ENCODE measurements around the gene UGT1A4.

The UGT1A4 gene

DNA sequence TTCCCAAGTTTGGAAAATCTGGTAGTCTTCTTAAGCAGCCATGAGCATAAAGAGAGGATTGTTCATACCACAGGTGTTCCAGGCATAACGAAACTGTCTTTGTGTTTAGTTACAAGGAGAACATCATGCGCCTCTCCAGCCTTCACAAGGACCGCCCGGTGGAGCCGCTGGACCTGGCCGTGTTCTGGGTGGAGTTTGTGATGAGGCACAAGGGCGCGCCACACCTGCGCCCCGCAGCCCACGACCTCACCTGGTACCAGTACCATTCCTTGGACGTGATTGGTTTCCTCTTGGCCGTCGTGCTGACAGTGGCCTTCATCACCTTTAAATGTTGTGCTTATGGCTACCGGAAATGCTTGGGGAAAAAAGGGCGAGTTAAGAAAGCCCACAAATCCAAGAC lies 53.6 kb downstream of the UGT1A4 start:
- TF ChIP-seq, protein P1, sequence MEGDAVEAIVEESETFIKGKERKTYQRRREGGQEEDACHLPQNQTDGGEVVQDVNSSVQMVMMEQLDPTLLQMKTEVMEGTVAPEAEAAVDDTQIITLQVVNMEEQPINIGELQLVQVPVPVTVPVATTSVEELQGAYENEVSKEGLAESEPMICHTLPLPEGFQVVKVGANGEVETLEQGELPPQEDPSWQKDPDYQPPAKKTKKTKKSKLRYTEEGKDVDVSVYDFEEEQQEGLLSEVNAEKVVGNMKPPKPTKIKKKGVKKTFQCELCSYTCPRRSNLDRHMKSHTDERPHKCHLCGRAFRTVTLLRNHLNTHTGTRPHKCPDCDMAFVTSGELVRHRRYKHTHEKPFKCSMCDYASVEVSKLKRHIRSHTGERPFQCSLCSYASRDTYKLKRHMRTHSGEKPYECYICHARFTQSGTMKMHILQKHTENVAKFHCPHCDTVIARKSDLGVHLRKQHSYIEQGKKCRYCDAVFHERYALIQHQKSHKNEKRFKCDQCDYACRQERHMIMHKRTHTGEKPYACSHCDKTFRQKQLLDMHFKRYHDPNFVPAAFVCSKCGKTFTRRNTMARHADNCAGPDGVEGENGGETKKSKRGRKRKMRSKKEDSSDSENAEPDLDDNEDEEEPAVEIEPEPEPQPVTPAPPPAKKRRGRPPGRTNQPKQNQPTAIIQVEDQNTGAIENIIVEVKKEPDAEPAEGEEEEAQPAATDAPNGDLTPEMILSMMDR (IDR thresholded peaks at IDR 0.05; ENCODE audit: insufficient read depth, low read depth, low read length, missing control alignments), result no peak

GRCh38 chr2:233772583-233772982 lies 54.0 kb downstream of the UGT1A4 start:
- no peak overlapping the region for H3K4me3 ChIP-seq (ENCODE audit: low read length)
- TF ChIP-seq, protein P1 (IDR thresholded peaks at IDR 0.05; ENCODE audit: insufficient read depth, low read depth, low read length, missing control alignments), result no peak
- no peak for DNase-seq (ENCODE audit: low read depth)

More for the DNA sequence above, 53.6 kb downstream of the UGT1A4 start:
- DNase-seq (ENCODE audit: low read depth), result no peak
- no peak overlapping the region for H3K4me3 ChIP-seq (ENCODE audit: low read length)

- TF ChIP-seq, protein P1 (IDR thresholded peaks at IDR 0.05; ENCODE audit: insufficient read depth, low read depth, low read length, missing control alignments), result no peak
- H3K4me3 ChIP-seq (ENCODE audit: low read length), result no peak overlapping the region
- no peak for DNase-seq (ENCODE audit: low read depth)
Measured at GRCh38 chr2:233773854-233774253, 55.3 kb downstream of the UGT1A4 start.

- DNase-seq (ENCODE audit: low read depth), result no peak
- TF ChIP-seq, protein P1 (IDR thresholded peaks at IDR 0.05; ENCODE audit: insufficient read depth, low read depth, low read length, missing control alignments), result no peak
- no peak overlapping the region for H3K4me3 ChIP-seq (ENCODE audit: low read length)
Measured at GRCh38 chr2:233775414-233775813, 56.9 kb downstream of the UGT1A4 start.

- H3K4me3 ChIP-seq (ENCODE audit: low read length), result no peak within 1 kb of the TSS
- no peak for DNase-seq (ENCODE audit: low read depth)
- TF ChIP-seq, protein P1 (IDR thresholded peaks at IDR 0.05; ENCODE audit: insufficient read depth, low read depth, low read length, missing control alignments), result no peak
Measured at GRCh38 chr2:233778030-233778429, 59.5 kb downstream of the UGT1A4 start, which contains the start of gene MROH2A. TSS of gene MROH2A (plus strand) at chr2:233778330. CDS start at chr2:233779359, 1,029 bp downstream.

DNA sequence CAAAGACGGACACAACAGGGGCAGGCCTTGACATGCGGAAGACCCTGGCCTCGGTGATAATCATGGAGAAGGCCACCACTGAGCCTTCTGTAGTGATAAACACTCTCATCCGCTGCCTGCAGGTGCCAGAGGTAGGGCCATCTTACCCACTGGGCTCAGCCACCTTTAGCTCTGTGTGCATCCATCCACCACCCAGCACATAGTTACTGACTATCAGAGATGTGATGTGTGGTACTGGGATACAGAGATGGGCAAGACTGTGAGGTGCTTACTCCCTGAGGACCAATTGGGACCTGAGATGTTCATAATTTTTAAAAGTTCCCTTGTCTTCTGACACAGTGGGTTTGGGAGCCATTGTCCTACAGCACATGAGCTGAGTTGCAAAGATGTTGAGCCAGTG lies 61.2 kb downstream of the UGT1A4 start:
- TF ChIP-seq, protein P1 (IDR thresholded peaks at IDR 0.05; ENCODE audit: insufficient read depth, low read depth, low read length, missing control alignments), result no peak
- no peak overlapping the region for H3K4me3 ChIP-seq (ENCODE audit: low read length)
- DNase-seq (ENCODE audit: low read depth), result no peak

DNA sequence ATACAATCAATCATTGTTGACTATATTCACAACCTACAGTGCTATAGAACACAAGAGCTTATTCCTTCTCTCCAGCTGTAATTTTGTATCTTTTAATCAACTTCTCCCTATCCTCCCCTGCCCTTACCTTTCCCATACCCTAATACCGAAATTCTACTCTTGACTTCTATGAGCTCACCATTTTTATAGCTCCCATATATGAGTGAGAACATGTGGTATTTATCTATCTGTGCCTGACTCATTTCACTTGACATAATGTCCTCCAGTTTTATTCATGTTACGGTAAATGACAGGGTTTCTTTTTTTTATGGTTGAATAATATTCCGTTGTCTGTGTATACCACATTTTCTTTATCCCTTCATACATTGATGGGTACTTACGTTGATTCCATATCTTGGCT lies 62.2 kb downstream of the UGT1A4 start:
- H3K4me3 ChIP-seq (ENCODE audit: low read length), result no peak overlapping the region
- DNase-seq (ENCODE audit: low read depth), result no peak
- TF ChIP-seq, protein P1 (IDR thresholded peaks at IDR 0.05; ENCODE audit: insufficient read depth, low read depth, low read length, missing control alignments), result no peak

Data from epithelial cell of esophagus (primary cell).